Calu3 (cell line): ENCODE measurements around the gene MAD2L1. TPM values are rescaled to one million over a fixed set of nuclear protein-coding genes. Genes with fewer than 3 reads are reported as not detected.

Experiments used
- BruUV-seq: library from RNA; stranded (reverse); fragments of 400-500 nt; replicated peaks from 2 replicates; lab custom pipeline; 2021; lab: Mats Ljungman, UMichigan
- CTCF ChIA-PET: fragments of 300-600 bp; sonication (Branson Sonifier 250); formaldehyde crosslinking; loops from one replicate; lab custom pipeline; 2022; ENCODE audit warnings: antibody characterized with exemption; lab: Charles Lee
- DNase-seq: peaks from one replicate; pipeline ENCODE4 v3.0.0; 2022
- H3K27ac Mint-ChIP-seq: one replicate; pipeline ENCODE4 v1.8.0; 2022; ENCODE audit warnings: mixed read lengths; ENCODE audit not compliant: unreplicated experiment
- H3K27me3 Mint-ChIP-seq: one replicate; pipeline ENCODE4 v1.8.0; 2022; ENCODE audit warnings: mixed read lengths; ENCODE audit not compliant: unreplicated experiment
- H3K36me3 Mint-ChIP-seq: one replicate; pipeline ENCODE4 v1.8.0; 2022; ENCODE audit warnings: mild to moderate bottlenecking, moderate library complexity, mixed read lengths; ENCODE audit not compliant: insufficient read depth, unreplicated experiment
- H3K4me1 Mint-ChIP-seq: one replicate; pipeline ENCODE4 v1.8.0; 2022; ENCODE audit warnings: mild to moderate bottlenecking, low read depth, mixed read lengths; ENCODE audit not compliant: unreplicated experiment
- H3K4me3 Mint-ChIP-seq: one replicate; pipeline ENCODE4 v1.8.0; 2022; ENCODE audit warnings: mild to moderate bottlenecking, low read depth, moderate library complexity, mixed read lengths; ENCODE audit not compliant: unreplicated experiment
- H3K9me3 Mint-ChIP-seq: one replicate; pipeline ENCODE4 v1.8.0; 2022; ENCODE audit warnings: low read depth, mixed read lengths; ENCODE audit not compliant: unreplicated experiment
- CTCF ChIP-seq: fragments of 200-600 bp; IDR thresholded peaks from one replicate; pipeline ENCODE4 v1.8.0; 2022; ENCODE audit warnings: antibody characterized with exemption; ENCODE audit not compliant: unreplicated experiment
- intact Hi-C: fragments of 100-400 bp; cut with micrococcal nuclease; formaldehyde crosslinking; loops from one replicate; pipeline ENCODE4 v1.10.0; 2022; ENCODE audit not compliant: unreplicated experiment
- total RNA-seq: library from RNA; stranded (reverse); gene quantifications from 2 replicates; pipeline ENCODE4 v1.2.3, GENCODE V29; 2022

MAD2L1 gene
- total RNA-seq, 1 experiment from 2014 or later = 42.9 TPM

- H3K9me3 Mint-ChIP-seq = no peaks in the 10 kb centered on the region
- H3K27me3 Mint-ChIP-seq = no peaks in the 10 kb centered on the region
- H3K36me3 Mint-ChIP-seq = no peaks in the 10 kb centered on the region
- H3K4me3 Mint-ChIP-seq = no peak overlapping the region
- TF ChIP-seq CTCF = no peak
- CTCF ChIA-PET = no interaction called here
- H3K4me1 Mint-ChIP-seq = no peaks in the 10 kb centered on the region
- no TSS peak for BruUV-seq
- DNase-seq = no peak
- intact Hi-C loops = no loop called here
- no peak overlapping the region for H3K27ac Mint-ChIP-seq
Observed at GRCh38 chr4:120084327-120084726, 17.7 kb upstream of the MAD2L1 start.

- H3K36me3 Mint-ChIP-seq = no peaks in the 10 kb centered on the region
- H3K27me3 Mint-ChIP-seq = no peaks in the 10 kb centered on the region
- no peaks in the 10 kb centered on the region for H3K9me3 Mint-ChIP-seq
- CTCF ChIA-PET = no interaction called here
- DNase-seq = no peak
- no peak for TF ChIP-seq CTCF
- no peak overlapping the region for H3K4me3 Mint-ChIP-seq
- no TSS peak for BruUV-seq
- intact Hi-C loops = no loop called here
- no peaks in the 10 kb centered on the region for H3K4me1 Mint-ChIP-seq
- H3K27ac Mint-ChIP-seq = no peak overlapping the region
Observed at GRCh38 chr4:120083152-120083551, 16.5 kb upstream of the MAD2L1 start.

GRCh38 chr4:120082251-120082650 lies 15.6 kb upstream of the MAD2L1 start:
- no peak overlapping the region for H3K4me3 Mint-ChIP-seq
- TF ChIP-seq CTCF = no peak
- BruUV-seq = no TSS peak
- DNase-seq = no peak
- CTCF ChIA-PET = no interaction called here
- no peaks in the 10 kb centered on the region for H3K4me1 Mint-ChIP-seq
- H3K36me3 Mint-ChIP-seq = no peaks in the 10 kb centered on the region
- intact Hi-C loops = no loop called here
- H3K27me3 Mint-ChIP-seq = no peaks in the 10 kb centered on the region
- H3K27ac Mint-ChIP-seq = no peak overlapping the region
- H3K9me3 Mint-ChIP-seq = no peaks in the 10 kb centered on the region

GRCh38 chr4:120081726-120082125 lies 15.1 kb upstream of the MAD2L1 start:
- Mint-ChIP-seq H3K4me1 (no peaks in the 10 kb centered on the region), H3K9me3 (no peaks in the 10 kb centered on the region), H3K27ac (no peak overlapping the region), H3K4me3 (no peak overlapping the region), H3K27me3 (no peaks in the 10 kb centered on the region), H3K36me3 (no peaks in the 10 kb centered on the region)
- TF ChIP-seq CTCF = no peak
- no TSS peak for BruUV-seq
- CTCF ChIA-PET = no interaction called here
- DNase-seq = no peak
- intact Hi-C loops = no loop called here

- Mint-ChIP-seq H3K4me3 (no peak overlapping the region), H3K9me3 (no peaks in the 10 kb centered on the region), H3K27me3 (no peaks in the 10 kb centered on the region), H3K27ac (no peak overlapping the region), H3K4me1 (no peaks in the 10 kb centered on the region), H3K36me3 (no peaks in the 10 kb centered on the region)
- no peak for DNase-seq
- BruUV-seq = no TSS peak
- no peak for TF ChIP-seq CTCF
- CTCF ChIA-PET = no interaction called here
- intact Hi-C loops = no loop called here
Observed at GRCh38 chr4:120080533-120080932, 13.9 kb upstream of the MAD2L1 start.
